Tibial artery (tissue), 4 donors: ENCODE measurements around the gene ERGIC1.

Experiments used
- DNase-seq, 2 donors: peaks; one replicate each; pipeline ENCODE4 v3.0.0-alpha.2; 2019
- H3K27ac ChIP-seq, 2 donors: fragments of 200-600 bp; sonication (generic) in 1 of 2; 1 replicate in 1 of 2; 2 replicates in 1 of 2; pipeline ENCODE4 v1.5.1; 2018 to 2019; ENCODE audit warnings: mild to moderate bottlenecking in 1 of 2
- H3K27me3 ChIP-seq, 2 donors: fragments of 200-600 bp; sonication (generic) in 1 of 2; one replicate each; pipeline versions ENCODE4 v1.5.1 to v1.6.0; 2016 to 2019
- H3K36me3 ChIP-seq, 3 donors: fragments of 200-600 bp; sonication (generic) in 2 of 3; one replicate each; pipeline ENCODE4 v1.5.1; 2016 to 2019; ENCODE audit warnings: mild to moderate bottlenecking in 2 of 3
- H3K4me1 ChIP-seq, 4 donors: fragments of 200-600 bp; sonication (generic) in 2 of 4; 1 replicate in 3 of 4; 2 replicates in 1 of 4; pipeline ENCODE4 v1.5.1; 2016 to 2019
- H3K4me3 ChIP-seq, 2 donors: fragments of 200-600 bp; sonication (generic) in 1 of 2; 1 replicate in 1 of 2; 2 replicates in 1 of 2; pipeline ENCODE4 v1.5.1; 2018 to 2019; ENCODE audit warnings: mild to moderate bottlenecking in 2 of 2
- H3K9me3 ChIP-seq, 3 donors: fragments of 200-600 bp; sonication (generic) in 1 of 3; one replicate each; pipeline ENCODE4 v1.5.1; 2016 to 2019
- CTCF ChIP-seq, 2 experiments: fragments of 200-600 bp in 1 of 2; fragments of 450-650 bp in 1 of 2; IDR thresholded peaks; one replicate each; pipeline ENCODE4 v1.5.1; 2017 to 2019; ENCODE audit warnings: antibody characterized with exemption in 2 of 2, mild to moderate bottlenecking in 1 of 2, moderate library complexity in 1 of 2
- intact Hi-C: fragments of 100-400 bp; cut with DNase I; formaldehyde crosslinking; loops from one replicate; pipeline ENCODE4 v1.15.0; 2023; ENCODE audit warnings: low total_unique reads

The ERGIC1 gene

DNA sequence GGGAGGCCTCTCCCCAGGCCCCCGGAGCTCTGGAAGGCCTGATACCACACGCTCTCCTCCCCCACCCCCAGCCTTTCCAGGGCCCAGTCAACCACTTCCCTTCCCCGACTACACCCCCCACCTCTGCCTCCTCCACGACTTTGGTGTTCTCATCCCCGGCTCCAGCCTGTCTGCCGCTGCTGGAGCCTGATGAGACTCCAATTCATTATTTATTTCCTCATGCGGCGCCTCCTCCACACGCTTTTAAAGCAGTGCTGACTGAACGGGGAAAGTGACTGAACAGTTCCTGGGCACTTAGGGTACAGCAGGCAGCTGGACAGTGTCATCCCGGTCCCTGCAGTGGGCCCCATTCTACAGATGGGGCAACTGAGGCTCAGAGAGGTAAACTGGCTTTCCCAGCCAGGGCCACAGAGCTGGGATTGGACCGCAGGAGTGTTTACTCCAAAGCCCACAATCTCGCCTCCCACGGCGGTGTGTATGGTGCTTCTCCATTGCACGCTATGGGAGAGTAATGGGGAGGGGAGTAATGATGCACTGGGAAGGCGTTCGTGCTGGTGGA lies 109.3 kb downstream of the ERGIC1 start:
- Histone ChIP-seq H3K4me1 (peaks cover 0 to 4% (median 0%) of the 10 kb centered on the region in 4 donors), H3K27ac (no peak overlapping the region), H3K36me3 (peaks cover 29 to 84% (median 84%) of the 10 kb centered on the region in 3 donors), H3K27me3 (no peaks in the 10 kb centered on the region), H3K4me3 (no peak overlapping the region), H3K9me3 (no peaks in the 10 kb centered on the region)
- peak; percentile 21 to 64 for DNase-seq
- TF ChIP-seq CTCF (IDR thresholded peaks at IDR 0.05), result no peak
- intact Hi-C loops, result no loop called here

DNA sequence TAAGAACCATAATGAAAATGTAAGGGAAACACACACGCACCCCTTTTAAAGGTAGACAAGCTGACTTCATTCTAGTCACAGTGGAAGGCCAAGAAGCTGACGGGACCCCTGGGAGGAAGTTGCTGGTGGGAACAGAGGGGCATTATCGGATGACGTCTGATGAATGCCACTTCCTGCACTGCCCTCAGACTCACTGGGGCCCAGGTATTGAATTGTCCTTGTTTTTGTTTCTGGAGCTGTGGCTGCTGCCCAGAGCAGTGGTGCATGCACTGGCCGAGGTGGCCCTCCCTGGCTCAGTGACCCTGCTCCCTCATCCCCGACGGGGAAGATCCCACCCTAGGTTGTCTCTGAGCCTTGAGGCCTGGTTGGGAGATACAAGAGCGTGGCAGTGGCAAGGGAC lies 109.9 kb downstream of the ERGIC1 start:
- Histone ChIP-seq H3K9me3 (no peaks in the 10 kb centered on the region), H3K27ac (no peak overlapping the region), H3K36me3 (peaks cover 27 to 85% (median 79%) of the 10 kb centered on the region in 3 donors), H3K4me3 (no peak overlapping the region), H3K4me1 (peaks cover 0 to 5% (median 0%) of the 10 kb centered on the region in 4 donors), H3K27me3 (no peaks in the 10 kb centered on the region)
- TF ChIP-seq CTCF (IDR thresholded peaks at IDR 0.05), result no peak
- peak; percentile 16 to 54 for DNase-seq
- intact Hi-C loops, result no loop called here

DNA sequence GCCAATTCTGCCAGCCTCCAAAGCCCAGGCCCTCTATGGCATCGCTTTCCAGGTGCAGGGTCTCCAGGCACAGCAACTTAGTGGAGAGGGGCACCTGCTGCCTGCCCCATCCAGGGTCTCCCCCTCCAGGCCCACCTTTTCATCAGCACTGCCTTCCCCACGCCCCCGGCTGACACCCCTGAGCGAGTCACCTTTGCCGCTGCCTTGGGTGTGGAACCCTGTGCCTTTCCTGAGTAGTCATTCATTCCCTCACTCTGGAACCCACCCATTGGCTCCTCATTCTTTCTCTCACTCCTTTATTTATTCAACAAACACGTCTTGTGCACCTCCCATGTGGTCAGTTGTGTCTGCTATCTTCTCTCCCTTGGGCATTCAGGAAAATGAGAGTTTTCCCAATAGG lies 110.7 kb downstream of the ERGIC1 start:
- no peak overlapping the region for H3K4me3 ChIP-seq
- H3K27ac ChIP-seq, result no peak overlapping the region
- peak; percentile 12 to 48 for DNase-seq
- peaks cover 0 to 5% (median 0%) of the 10 kb centered on the region in 4 donors for H3K4me1 ChIP-seq
- no peaks in the 10 kb centered on the region for H3K27me3 ChIP-seq
- intact Hi-C loops, result no loop called here
- TF ChIP-seq CTCF (IDR thresholded peaks at IDR 0.05), result no peak
- H3K9me3 ChIP-seq, result no peaks in the 10 kb centered on the region
- peaks cover 22 to 84% (median 70%) of the 10 kb centered on the region in 3 donors for H3K36me3 ChIP-seq

GRCh38 chr5:172945151-172945550 lies 111.1 kb downstream of the ERGIC1 start:
- peak in 1 of 2 donors; percentile 12 for DNase-seq
- H3K36me3 ChIP-seq, result peaks cover 19 to 80% (median 66%) of the 10 kb centered on the region in 3 donors
- intact Hi-C loops, result no loop called here
- H3K27ac ChIP-seq, result no peak overlapping the region
- H3K9me3 ChIP-seq, result no peaks in the 10 kb centered on the region
- no peak overlapping the region for H3K4me3 ChIP-seq
- H3K4me1 ChIP-seq, result peaks cover 0 to 5% (median 0%) of the 10 kb centered on the region in 4 donors
- TF ChIP-seq CTCF (IDR thresholded peaks at IDR 0.05), result no peak
- H3K27me3 ChIP-seq, result no peaks in the 10 kb centered on the region

DNA sequence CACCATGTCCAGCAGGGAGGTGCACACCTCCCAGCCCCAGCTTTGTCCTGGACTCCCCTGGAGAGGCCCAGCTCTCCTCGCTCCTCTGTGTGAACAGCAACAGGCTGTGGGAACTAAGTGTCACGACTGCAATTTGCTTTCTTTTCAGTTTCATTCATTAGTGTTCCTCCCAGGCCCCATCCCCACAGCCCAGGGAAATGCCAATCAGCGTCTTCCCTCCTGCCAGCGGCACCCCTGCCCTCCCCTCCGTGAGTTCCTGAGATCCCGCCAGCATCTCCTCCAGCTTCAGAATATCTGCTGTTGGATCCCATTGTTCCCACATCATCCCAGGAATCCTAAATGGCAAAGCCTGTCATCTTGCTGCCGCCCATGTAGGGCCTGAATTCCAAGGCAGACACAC lies 112.1 kb downstream of the ERGIC1 start:
- Histone ChIP-seq H3K27ac (peak overlapping the region in 1 of 2 donors; percentile 34), H3K27me3 (no peaks in the 10 kb centered on the region), H3K9me3 (no peaks in the 10 kb centered on the region), H3K36me3 (peaks cover 19 to 81% (median 69%) of the 10 kb centered on the region in 3 donors), H3K4me3 (no peak overlapping the region), H3K4me1 (peaks cover 0 to 5% (median 0%) of the 10 kb centered on the region in 4 donors)
- intact Hi-C loops, result no loop called here
- no peak for TF ChIP-seq CTCF (IDR thresholded peaks at IDR 0.05)
- DNase-seq, result peak; percentile 15 to 55
